Stimulated activated CD4-positive, alpha-beta T cell treated with anti-CD3 and anti-CD28 coated beads, Interleukin-15, amount 100 ng/mL, for 48 hours (primary cell): ENCODE data around the gene CD247.
A peak's percentile ranks its signal among the peaks of the same experiment; 100 is the strongest.

Experiments
- DNase-seq, 2 donors: peaks; one replicate each; pipeline ENCODE4 v3.0.0-alpha.2; 2020; ENCODE audit warnings: low read depth in 2 of 2

Gene CD247

GRCh38 chr1:167416506-167416905, 101.8 kb downstream of the CD247 start:
- no peak for DNase-seq

GRCh38 chr1:167413328-167413727, 105.0 kb downstream of the CD247 start:
- DNase-seq: no peak

- no peak for DNase-seq
These were observed 105.4 kb downstream of the CD247 start for GRCh38 chr1:167412920-167413319.

- DNase-seq: peak in 1 of 2 donors; percentile 33
These were observed 106.3 kb downstream of the CD247 start for GRCh38 chr1:167412072-167412471.

GRCh38 chr1:167409183-167409582, 109.1 kb downstream of the CD247 start:
- DNase-seq: no peak

GRCh38 chr1:167408355-167408754, 110.0 kb downstream of the CD247 start:
- no peak for DNase-seq

- no peak for DNase-seq
These were observed 113.4 kb downstream of the CD247 start for GRCh38 chr1:167404908-167405307.

- DNase-seq: no peak
These were observed 114.0 kb downstream of the CD247 start for GRCh38 chr1:167404161-167404888.

- DNase-seq: peak; percentile 14 to 20
These were observed 117.0 kb downstream of the CD247 start for GRCh38 chr1:167401260-167401873.

GRCh38 chr1:167400359-167400953, 117.9 kb downstream of the CD247 start:
- no peak for DNase-seq

- no peak for DNase-seq
These were observed 126.1 kb downstream of the CD247 start for GRCh38 chr1:167392200-167392696.

- no peak for DNase-seq
These were observed 129.4 kb downstream of the CD247 start for GRCh38 chr1:167388976-167389375.

GRCh38 chr1:167387251-167387910, 130.9 kb downstream of the CD247 start:
- no peak for DNase-seq
